Bronchial epithelial cell (primary cell): Measurements from ENCODE around the gene PTPN5. TPM values are rescaled to one million over a fixed set of nuclear protein-coding genes. Genes with fewer than 3 reads are reported as not detected.

ENCODE experiments used
- DNase-seq: peaks from one replicate; pipeline ENCODE4 v3.0.0-alpha.2; 2010; ENCODE audit warnings: low read depth
- FAIRE-seq: peaks from 2 replicates; lab custom pipeline; 2011; peaks lifted over from hg19 to GRCh38; lab: Jason Lieb, UNC
- H3K27me3 ChIP-seq: 2 replicates; pipeline ENCODE4 v1.5.1; 2011; ENCODE audit warnings: low read length; ENCODE audit not compliant: control insufficient read depth, insufficient read depth
- H3K36me3 ChIP-seq: 2 replicates; pipeline ENCODE4 v1.5.1; 2011; ENCODE audit warnings: low read length; ENCODE audit not compliant: control insufficient read depth, insufficient read depth
- H3K4me3 ChIP-seq: 2 replicates; pipeline ENCODE4 v1.5.1; 2011; ENCODE audit warnings: mild to moderate bottlenecking, low read depth, low read length, control low read depth
- total RNA-seq: library from RNA; depleted of rRNA; stranded (reverse); fragments of >200 nt; gene quantifications from 2 replicates; pipeline ENCODE4 v1.2.1, GENCODE V29; 2014
- TF ChIP-seq, protein P1 (sequence below): IDR thresholded peaks from 2 replicates; pipeline ENCODE4 v1.5.1; 2011; ENCODE audit warnings: mild to moderate bottlenecking, moderate library complexity, low read length, control low read depth, inconsistent platforms; ENCODE audit not compliant: insufficient read depth, severe bottlenecking

The PTPN5 gene
- total RNA-seq, 1 donor from 2014 or later = not detected

GRCh38 chr11:18756889-18757288 is 34.7 kb downstream of the PTPN5 start:
- no peak overlapping the region for H3K4me3 ChIP-seq
- FAIRE-seq = no peak

GRCh38 chr11:18754308-18754707 is 37.3 kb downstream of the PTPN5 start:
- Histone ChIP-seq H3K36me3 (no peaks in the 10 kb centered on the region), H3K27me3 (peaks cover 2% of the 10 kb centered on the region), H3K4me3 (no peak overlapping the region)
- FAIRE-seq (no peak), DNase-seq (no peak)
- TF ChIP-seq, protein P1, sequence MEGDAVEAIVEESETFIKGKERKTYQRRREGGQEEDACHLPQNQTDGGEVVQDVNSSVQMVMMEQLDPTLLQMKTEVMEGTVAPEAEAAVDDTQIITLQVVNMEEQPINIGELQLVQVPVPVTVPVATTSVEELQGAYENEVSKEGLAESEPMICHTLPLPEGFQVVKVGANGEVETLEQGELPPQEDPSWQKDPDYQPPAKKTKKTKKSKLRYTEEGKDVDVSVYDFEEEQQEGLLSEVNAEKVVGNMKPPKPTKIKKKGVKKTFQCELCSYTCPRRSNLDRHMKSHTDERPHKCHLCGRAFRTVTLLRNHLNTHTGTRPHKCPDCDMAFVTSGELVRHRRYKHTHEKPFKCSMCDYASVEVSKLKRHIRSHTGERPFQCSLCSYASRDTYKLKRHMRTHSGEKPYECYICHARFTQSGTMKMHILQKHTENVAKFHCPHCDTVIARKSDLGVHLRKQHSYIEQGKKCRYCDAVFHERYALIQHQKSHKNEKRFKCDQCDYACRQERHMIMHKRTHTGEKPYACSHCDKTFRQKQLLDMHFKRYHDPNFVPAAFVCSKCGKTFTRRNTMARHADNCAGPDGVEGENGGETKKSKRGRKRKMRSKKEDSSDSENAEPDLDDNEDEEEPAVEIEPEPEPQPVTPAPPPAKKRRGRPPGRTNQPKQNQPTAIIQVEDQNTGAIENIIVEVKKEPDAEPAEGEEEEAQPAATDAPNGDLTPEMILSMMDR = no peak

More at GRCh38 chr11:18756889-18757288, 34.7 kb downstream of the PTPN5 start:
- no peak for DNase-seq
- TF ChIP-seq, protein P1 = no peak
- Histone ChIP-seq H3K27me3 (peaks cover 2% of the 10 kb centered on the region), H3K36me3 (no peaks in the 10 kb centered on the region)

DNA sequence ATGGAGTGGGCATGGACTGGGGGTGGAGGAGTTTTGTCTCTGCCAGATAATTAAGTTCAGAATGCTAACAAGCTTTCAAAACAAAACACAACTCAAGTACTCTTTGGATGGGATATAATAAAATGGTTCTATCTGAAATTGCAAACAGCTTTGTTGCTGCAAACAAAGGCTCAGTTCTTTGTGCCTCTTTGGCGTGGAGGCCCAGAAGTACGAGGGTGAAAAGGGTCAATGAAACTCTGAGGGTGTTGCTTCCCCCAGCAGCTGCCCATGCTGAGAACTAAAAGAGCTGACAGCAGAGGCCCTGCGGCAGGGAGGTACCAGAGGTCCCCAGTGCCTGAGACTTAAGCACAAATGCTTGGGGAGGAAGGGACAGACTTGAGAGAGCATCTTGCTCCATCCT is 39.1 kb downstream of the PTPN5 start:
- DNase-seq = no peak

DNA sequence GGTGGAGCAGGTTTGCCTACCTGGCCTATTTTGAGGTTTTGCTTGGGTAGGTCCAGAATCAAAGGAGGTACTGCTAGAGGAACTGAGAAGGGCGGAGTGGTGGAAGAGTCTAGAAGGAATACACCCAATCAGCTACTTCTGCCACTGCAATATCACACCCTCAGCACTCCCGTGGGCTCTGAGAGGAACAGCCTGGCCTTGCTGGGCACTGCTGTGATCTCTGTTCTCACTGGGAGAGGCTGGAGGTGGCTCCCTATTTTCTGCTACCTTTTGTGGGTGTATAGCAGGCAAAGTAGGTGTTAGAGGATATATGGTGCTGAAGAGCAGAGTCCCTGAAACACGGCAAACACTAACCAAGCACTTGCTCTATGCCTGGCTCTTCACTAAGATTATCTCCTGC is 40.7 kb downstream of the PTPN5 start:
- FAIRE-seq (peak; percentile 23), DNase-seq (no peak)
- H3K4me3 ChIP-seq = no peak overlapping the region
- TF ChIP-seq, protein P1 = no peak
- H3K27me3 ChIP-seq = no peaks in the 10 kb centered on the region
- no peaks in the 10 kb centered on the region for H3K36me3 ChIP-seq

More for the DNA sequence above, 39.1 kb downstream of the PTPN5 start:
- Histone ChIP-seq H3K36me3 (no peaks in the 10 kb centered on the region), H3K27me3 (peaks cover 2% of the 10 kb centered on the region), H3K4me3 (no peak overlapping the region)
- FAIRE-seq = no peak
- TF ChIP-seq, protein P1 = no peak

- no peaks in the 10 kb centered on the region for H3K36me3 ChIP-seq
- FAIRE-seq (no peak), DNase-seq (peak; percentile 66)
- no peaks in the 10 kb centered on the region for H3K27me3 ChIP-seq
- TF ChIP-seq, protein P1 = no peak
- no peak overlapping the region for H3K4me3 ChIP-seq
These were observed 41.8 kb downstream of the PTPN5 start for GRCh38 chr11:18749681-18750319.
